Vagina (tissue), 2 donors: ENCODE data around the gene ZEB2.

ENCODE experiments used
- CTCF ChIP-seq, 3 experiments: fragments of 450-650 bp in 2 of 3; fragments of 200-600 bp in 1 of 3; sonication (generic) in 1 of 3; IDR thresholded peaks; one replicate each; pipeline ENCODE4 v1.5.1; 2017 to 2019; ENCODE audit warnings: antibody characterized with exemption in 3 of 3, mild to moderate bottlenecking in 2 of 3, moderate library complexity in 2 of 3
- POLR2A ChIP-seq, 2 donors: fragments of 450-650 bp; IDR thresholded peaks; one replicate each; pipeline ENCODE4 v1.6.1; 2017; ENCODE audit warnings: antibody characterized with exemption in 2 of 2, mild to moderate bottlenecking in 2 of 2, moderate library complexity in 2 of 2

GRCh38 chr2:144521686-144522085, 1.8 kb upstream of the ZEB2 start:
- no peak for TF ChIP-seq CTCF (IDR thresholded peaks at IDR 0.05)
- TF ChIP-seq POLR2A (IDR thresholded peaks at IDR 0.05): no peak
